ENCODE measurements around the gene NSD2. TPM values are rescaled to one million over a fixed set of nuclear protein-coding genes. Genes with fewer than 3 reads are reported as not detected.
"Not testable (repeated sequence)": the region's sequence is repeated elsewhere in the genome, so short reads cannot be mapped to it uniquely, and the experiment has no call there.

NSD2 gene
- total RNA-seq, 2 experiments from 2014 or later: 166 to 177 TPM

DNA sequence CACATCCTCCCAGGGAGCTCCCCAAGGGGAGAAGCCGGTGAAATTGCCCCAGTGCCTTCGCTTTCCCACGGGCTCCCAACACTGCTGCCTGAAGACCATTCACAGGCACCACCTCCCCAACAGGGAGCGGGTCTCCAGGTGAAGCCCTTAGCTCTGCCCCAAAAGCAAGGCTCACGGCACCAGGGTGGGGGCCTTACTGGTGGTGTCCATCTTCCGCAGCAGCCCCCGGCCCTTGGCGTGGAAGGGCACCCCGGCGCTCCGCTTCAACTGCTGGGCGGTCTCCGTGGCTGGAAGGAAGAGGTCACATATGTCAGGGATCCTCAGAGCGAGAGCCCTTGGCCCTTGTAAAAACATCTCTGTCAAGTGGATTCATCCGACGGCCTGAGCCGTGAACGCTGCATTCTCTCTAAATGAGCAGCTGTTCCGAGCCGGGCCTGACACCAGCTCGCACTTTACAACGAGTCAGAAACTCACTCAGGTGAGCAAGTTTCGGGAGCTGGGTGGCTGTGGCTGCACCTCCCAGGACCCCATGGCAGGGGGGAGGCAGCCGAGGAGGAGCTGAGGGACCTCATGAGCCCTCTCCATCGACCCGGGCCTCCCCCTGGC, 116.6 kb downstream of the NSD2 start:
- CTCF ChIA-PET: no interaction called here

GRCh38 chr4:1988327-1988724, 117.1 kb downstream of the NSD2 start:
- ChIA-PET CTCF (no interaction called here), POLR2A (no interaction called here)

More for the DNA sequence above, 116.6 kb downstream of the NSD2 start:
- POLR2A ChIA-PET: no interaction called here

- POLR2A ChIA-PET: no interaction called here
- CTCF ChIA-PET: no interaction called here
These were observed 118.5 kb downstream of the NSD2 start for GRCh38 chr4:1989533-1990347.

DNA sequence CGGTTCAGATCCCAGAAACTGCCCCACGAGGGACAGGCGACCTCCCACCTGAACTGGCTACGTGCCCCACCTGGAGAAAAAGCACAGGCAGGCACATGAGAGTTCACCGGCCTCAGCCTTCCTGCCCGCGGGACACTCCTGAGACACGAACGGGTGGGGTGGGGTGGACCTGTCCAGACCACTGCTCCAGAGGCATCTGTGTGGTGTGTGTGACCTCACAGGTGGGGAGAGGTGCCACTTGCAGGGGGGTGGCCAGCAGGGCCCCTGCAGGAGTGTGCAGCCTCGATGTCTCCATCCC, 119.1 kb downstream of the NSD2 start:
- ChIA-PET CTCF (no interaction called here), POLR2A (no interaction called here)

DNA sequence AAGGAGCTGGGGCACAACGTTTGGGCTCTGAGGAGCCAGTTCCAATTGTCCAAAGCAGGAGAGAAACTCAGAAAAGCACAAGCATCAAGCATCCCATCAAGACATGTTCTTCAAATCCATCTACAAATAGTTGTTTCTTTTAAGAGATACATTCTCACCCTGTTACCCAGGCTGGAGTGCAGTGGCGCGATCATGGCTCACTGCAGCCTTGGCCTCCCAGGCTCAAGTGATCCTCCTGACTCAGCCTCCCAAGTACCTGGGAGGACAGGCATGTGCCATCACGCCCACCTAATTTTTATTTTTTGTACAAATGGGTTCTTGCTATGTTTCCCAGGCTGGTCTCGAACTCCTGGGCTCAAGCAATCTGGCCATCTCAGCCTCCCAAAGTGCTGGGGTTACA, 119.5 kb downstream of the NSD2 start:
- CTCF ChIA-PET: no interaction called here
- POLR2A ChIA-PET: no interaction called here

GRCh38 chr4:1991087-1991486, 119.9 kb downstream of the NSD2 start:
- POLR2A ChIA-PET: no interaction called here
- CTCF ChIA-PET: no interaction called here

DNA sequence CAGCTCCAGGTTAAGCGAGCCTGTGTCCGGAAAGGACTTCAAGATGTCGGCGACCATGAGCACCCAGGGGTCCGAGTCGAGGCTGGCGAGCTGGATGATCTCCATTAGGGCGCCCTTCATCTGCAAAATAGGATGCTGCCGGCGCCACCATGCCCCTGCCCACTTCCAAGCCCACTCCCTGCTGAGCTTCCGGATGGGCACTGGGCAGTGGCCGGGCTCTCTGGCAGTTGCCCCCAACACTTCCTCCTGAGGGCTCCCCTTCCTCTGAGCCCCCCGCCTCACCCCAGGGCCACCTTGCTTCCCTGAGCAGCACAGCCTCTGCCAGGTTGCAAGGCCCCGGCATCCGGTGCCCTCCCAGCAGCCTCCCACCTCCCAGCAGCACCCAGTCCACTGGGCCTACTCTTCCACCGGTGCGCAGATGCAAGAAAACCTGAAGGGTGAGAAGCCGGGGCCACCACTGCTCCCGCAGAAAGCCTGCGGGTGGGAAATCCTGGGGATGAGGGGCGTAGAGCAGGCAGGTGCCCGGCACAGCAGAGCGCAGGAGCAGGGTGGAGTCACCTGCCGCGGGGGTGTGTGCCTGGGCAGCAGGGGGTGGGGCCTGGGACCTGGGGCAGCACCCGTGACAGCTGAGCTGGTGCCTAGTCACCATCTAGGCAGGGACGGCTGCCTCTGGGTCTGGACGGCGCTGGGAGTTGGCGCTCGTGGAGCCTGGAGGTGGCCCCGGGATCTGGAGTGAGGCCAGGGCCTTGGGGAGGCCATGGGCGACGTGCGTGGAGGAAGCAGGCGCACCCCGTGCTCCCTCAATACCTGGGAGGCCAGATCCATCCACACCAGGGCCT, 120.6 kb downstream of the NSD2 start:
- POLR2A ChIA-PET: no interaction called here
- CTCF ChIA-PET: no interaction called here

DNA sequence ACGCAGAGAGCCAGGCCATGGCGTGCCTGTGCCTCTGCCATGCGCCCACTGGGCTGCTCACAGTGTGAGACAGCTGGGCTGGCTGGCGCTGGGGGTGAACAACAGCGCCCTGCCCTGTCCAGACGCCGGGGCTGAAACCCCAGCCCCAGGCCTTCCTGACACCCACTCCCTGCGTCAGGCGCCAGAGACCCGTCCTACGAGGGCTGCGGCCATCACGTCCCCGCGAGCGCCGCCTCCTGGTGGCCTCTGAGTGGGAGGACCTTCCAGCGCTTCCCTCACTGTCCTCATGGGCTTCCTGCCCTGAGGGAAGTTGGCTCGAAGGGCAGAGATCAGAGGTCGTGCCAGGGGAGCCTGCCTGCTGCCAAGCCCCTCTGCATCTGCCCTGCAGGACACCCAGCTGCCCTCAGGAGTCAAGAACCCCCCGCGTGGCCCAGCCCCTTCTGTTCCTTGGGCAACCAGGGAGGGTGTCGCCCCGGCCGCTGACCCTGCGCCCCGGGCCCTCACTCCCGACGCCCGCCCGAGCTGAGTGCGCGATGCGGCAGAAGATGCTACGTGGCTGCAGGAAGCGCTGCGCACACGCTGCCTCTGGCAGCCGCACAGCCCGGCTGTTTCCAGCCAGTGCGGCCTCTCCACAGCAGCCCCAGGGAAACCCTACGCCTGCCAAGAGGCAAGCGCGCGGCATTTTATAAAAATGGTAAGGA, 121.4 kb downstream of the NSD2 start:
- ChIA-PET CTCF (interaction anchor here (1.2 kb wide), 1 partner anchor 17 kb away, joined by 3 read pairs; no protein-coding TSS in a partner anchor), POLR2A (no interaction called here)

DNA sequence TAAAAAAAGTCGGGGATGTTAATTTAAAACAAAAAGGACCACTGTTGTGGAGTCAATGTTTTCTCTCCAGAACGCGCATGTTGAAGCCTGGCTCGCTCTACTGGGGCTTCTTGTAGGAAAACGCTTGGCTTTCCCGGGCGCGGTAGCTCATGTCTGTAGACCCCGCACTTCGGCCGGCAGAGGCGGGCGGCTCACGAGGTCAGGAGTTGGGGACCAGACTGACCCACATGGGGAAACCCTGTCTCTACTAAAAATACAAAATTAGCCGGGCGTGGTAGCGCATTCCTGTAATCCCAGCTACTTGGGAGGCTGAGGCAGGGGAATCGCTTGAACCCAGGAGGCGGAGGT, 122.0 kb downstream of the NSD2 start:
- ChIA-PET CTCF (interaction anchor here (1.2 kb wide), 1 partner anchor 17 kb away, joined by 3 read pairs; no protein-coding TSS in a partner anchor), POLR2A (no interaction called here)

GRCh38 chr4:1993718-1994516, 122.7 kb downstream of the NSD2 start:
- POLR2A ChIA-PET: not testable (repeated sequence)
- CTCF ChIA-PET: interaction anchor here (0.7 to 1.2 kb wide), 3 partner anchors 16 to 577 kb away, joined by 3 read pairs; no protein-coding TSS in a partner anchor

- CTCF ChIA-PET: interaction anchor here (0.8 kb wide), 1 partner anchor 578 kb away, joined by 3 read pairs; no protein-coding TSS in a partner anchor
These were observed 123.7 kb downstream of the NSD2 start for GRCh38 chr4:1994938-1995337.

GRCh38 chr4:1996866-1997611, 125.8 kb downstream of the NSD2 start:
- ChIA-PET POLR2A (interaction anchor here (1.1 kb wide), 1 partner anchor 12 kb away, joined by 3 read pairs; no protein-coding TSS in a partner anchor), CTCF (interaction anchor here (0.6 kb wide), 1 partner anchor 21 kb away, joined by 3 read pairs; no protein-coding TSS in a partner anchor)

More at GRCh38 chr4:1994938-1995337, 123.7 kb downstream of the NSD2 start:
- POLR2A ChIA-PET: no interaction called here

GRCh38 chr4:1997712-1998111, 126.5 kb downstream of the NSD2 start:
- ChIA-PET POLR2A (no interaction called here), CTCF (no interaction called here)

- CTCF ChIA-PET: no interaction called here
- POLR2A ChIA-PET: no interaction called here
These were observed 127.1 kb downstream of the NSD2 start for GRCh38 chr4:1998296-1998695.

DNA sequence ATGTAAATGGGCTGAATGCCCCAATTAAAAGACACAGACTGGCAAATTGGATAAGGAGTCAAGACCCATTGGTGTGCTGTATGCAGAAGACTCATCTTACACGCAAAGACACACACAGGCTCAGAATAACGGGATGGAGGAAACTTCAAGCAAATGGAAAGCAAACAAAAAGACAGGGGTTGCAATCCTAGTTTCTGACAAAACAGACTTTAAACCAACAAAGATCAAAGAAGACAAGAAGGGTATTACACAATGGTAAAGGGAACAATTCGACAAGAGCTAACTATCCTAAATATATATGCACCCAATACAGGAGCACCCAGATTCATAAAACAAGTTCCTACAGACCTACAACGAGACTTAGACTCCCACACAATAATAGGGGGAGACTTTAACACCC, 128.1 kb downstream of the NSD2 start:
- CTCF ChIA-PET, POLR2A ChIA-PET: not testable (repeated sequence)

DNA sequence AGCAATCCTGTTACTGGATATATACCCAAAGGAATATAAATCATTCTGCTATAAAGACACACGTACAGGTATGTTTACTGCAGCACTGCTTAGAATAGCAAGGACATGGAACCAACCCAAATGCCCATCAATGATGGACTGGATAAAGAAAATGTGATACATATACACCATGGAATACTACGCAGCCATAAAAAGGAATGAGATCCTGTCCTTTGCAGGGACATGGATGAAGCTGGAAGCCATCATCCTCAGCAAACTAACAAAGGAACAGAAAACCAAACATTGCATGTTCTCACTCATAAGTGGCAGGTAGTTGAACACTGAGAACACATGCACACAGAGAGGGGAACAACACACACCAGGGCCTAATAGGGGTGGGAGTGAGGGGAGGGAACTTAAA, 132.2 kb downstream of the NSD2 start:
- CTCF ChIA-PET: not testable (repeated sequence)

GRCh38 chr4:2006367-2006766, 135.2 kb downstream of the NSD2 start:
- CTCF ChIA-PET: no interaction called here

More for the DNA sequence above, 132.2 kb downstream of the NSD2 start:
- POLR2A ChIA-PET: interaction anchor here (0.6 kb wide), 1 partner anchor 148 kb away, joined by 3 read pairs; no protein-coding TSS in a partner anchor

DNA sequence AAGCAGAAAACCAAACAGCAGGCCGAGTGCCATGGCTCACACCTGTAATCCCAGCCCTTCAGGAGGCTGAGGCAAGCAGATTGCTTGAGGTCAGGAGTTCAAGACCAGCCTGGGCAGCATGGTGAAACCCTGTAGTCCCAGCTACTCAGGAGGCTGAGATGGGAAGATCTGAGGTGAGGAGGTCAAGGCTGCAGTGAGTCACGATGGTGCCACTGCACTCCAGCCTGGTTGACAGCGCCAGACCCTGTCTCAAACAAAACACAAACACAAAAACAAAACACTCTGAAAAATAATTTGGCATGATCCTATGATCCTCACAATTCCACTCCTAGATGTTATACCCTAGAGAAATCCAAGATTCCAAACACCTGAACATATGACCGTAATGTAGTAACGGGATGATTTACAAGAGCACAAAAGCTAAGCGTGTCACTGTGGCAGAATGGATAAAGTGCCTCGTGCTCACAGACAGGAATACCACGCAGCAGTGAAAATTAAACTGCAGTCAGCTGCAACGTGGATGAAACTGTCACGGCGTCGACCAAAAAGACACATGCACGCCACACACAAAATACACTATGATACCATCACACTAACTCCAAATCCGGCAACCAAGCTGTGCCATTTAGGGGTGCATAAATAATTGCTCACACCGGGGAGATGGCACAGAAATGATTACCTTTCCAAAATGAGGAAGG, 135.9 kb downstream of the NSD2 start:
- CTCF ChIA-PET: no interaction called here

More at GRCh38 chr4:2006367-2006766, 135.2 kb downstream of the NSD2 start:
- POLR2A ChIA-PET: no interaction called here

More for the DNA sequence above, 135.9 kb downstream of the NSD2 start:
- POLR2A ChIA-PET: no interaction called here

All from activated CD8-positive, alpha-beta memory T cell treated with anti-CD3 and anti-CD28 coated beads for 36 hours (primary cell).